NOMO-1 treated with DMSO at 0.1 percent for 48 hours (cell line): ENCODE data around the gene FAAP100.

Experiments
- DNase-seq: peaks from one replicate; lab custom pipeline; 2025; ENCODE audit not compliant: unreplicated experiment; lab: John Stamatoyannopoulos, UW

The FAAP100 gene

DNA sequence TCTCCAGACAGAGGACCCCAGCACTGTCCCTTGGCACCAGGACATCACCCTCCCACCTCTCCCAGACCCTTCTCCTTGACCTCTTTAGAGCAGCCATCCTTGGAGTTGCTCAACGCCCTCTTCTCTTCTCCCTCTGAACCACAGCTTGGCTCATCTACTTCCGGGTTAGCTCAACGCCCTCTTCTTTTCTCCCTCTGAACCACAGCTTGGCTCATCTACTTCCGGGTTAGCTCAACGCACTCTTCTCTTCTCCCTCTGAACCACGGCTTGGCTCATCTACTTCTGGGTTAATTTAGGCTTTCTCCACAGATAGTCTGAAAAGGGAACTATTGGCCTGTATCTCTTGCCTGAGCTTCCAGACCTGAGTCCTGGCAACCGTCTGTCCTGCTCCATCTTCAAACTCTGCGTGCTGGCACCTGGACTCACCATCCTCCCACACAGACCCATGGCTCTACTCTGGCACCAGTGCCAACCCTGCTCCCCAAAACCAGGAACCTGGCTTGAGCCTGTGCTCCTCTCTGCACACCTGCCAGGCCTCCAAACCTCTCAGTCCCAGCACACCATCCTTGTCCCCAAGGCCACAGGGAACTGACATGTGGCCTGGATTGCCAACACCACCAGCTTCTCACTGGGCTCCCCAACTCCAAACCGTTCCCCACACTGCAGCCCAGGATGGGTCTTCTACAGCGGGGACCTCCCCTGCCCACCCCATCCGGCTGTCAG is 25.3 kb upstream of the FAAP100 start:
- peak; percentile 89 for DNase-seq

GRCh38 chr17:81576621-81577277 is 24.6 kb upstream of the FAAP100 start:
- DNase-seq, result no peak

DNA sequence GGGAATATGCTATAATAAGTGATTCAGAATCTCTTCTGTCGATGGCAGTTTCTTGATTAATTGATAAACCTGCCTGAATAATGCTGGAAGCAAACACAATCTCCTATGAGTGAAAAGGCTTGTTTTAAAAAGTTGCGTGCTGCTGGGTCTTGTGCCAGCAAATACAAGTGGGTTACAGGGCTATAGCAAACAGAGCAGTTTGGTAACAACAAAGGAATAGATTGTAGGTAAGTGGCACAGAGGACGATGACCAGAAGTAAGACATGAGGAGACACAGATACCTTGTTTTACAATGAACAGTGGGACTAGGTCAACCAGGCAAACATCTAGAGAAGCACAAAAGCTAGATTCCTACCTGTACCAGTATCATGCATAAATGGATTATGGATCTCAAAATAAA is 23.7 kb upstream of the FAAP100 start:
- DNase-seq, result no peak

DNA sequence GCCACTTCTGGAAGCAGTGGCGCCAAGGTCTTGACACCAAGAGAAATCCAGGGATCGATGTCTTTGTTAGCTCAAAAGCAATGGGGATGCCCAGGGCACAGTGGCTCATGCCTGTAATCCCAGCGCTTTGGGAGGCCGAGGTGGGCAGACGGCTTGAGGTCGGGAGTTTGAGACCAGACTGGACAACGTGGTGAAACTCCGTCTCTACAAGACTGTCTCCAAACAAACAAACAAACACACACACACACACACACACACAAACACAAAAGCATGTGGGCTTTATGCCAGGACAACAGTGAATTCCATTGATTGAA is 22.4 kb upstream of the FAAP100 start:
- DNase-seq, result no peak

DNA sequence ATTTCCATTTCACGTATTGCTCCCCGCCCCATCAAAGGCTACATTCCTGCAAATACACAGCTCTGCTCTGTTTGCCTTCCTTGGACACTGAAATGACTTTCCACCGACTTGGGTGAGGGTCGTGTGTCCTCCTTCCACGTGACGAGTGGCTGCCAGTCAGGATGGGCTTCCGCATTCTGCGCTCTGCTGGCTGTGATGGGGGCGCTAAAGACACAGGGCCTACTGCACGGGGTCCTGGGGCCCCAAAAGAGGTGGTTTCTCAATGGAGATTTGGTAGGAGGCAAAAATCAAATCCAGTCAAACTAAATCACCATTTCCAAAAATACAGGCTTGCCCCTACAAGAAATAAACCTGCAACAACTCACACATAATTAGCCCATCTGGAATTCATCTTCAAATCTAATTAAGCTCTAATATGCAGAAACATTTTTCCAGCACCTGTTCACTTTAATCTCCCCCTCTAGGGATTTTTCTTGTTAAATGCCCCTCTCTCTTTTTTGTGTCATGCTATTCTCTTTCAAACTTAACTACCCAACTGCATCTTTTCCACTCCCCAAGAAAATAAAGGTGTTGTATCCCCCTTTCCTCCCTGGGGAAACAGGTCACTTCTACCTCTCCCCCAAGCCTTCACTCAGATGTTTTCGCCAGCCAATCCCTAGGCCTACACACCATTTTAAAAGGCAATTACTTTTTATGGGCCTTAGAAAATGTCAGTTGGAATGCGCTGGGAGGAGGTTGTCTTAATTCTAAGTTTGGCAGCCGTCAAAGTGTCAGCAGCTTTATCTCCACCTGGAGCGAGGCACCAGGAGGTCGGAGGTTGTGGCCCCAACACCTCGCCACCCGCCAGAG is 21.9 kb upstream of the FAAP100 start:
- DNase-seq, result no peak

DNA sequence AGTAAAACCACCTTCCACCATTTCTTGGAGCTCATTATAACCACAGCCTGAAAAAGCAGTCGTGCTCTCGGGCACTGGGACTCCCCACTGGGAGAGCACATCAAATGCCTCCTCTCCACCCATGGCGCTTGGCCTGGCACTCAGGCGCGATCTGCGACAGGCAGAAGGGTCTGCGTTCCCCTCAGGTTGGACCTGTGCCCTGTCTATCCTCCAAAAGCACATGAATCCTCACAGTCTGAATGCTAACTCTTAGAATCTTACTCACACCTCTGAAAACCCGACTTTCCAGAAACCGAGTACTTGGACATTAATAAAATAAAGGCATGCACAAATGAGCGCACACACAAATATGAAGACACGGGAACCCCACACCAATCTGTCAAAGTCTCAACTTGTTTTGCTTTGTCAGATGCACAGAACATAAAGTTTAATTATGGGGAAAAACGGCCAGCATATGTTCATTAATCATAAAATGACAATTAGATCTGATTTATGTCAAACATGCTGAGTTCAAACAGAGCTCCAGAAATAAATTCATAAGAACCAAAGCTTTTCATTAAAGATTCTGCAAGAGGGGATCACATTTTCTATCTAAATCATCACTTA is 20.5 kb upstream of the FAAP100 start:
- no peak for DNase-seq

- no peak for DNase-seq
Observed at GRCh38 chr17:81570964-81571363, 18.8 kb upstream of the FAAP100 start.

- DNase-seq, result no peak
Observed at GRCh38 chr17:81569986-81570514, 17.9 kb upstream of the FAAP100 start.

GRCh38 chr17:81568416-81568815 is 16.3 kb upstream of the FAAP100 start:
- DNase-seq, result no peak

- no peak for DNase-seq
Observed at GRCh38 chr17:81567191-81567590, 15.0 kb upstream of the FAAP100 start.

DNA sequence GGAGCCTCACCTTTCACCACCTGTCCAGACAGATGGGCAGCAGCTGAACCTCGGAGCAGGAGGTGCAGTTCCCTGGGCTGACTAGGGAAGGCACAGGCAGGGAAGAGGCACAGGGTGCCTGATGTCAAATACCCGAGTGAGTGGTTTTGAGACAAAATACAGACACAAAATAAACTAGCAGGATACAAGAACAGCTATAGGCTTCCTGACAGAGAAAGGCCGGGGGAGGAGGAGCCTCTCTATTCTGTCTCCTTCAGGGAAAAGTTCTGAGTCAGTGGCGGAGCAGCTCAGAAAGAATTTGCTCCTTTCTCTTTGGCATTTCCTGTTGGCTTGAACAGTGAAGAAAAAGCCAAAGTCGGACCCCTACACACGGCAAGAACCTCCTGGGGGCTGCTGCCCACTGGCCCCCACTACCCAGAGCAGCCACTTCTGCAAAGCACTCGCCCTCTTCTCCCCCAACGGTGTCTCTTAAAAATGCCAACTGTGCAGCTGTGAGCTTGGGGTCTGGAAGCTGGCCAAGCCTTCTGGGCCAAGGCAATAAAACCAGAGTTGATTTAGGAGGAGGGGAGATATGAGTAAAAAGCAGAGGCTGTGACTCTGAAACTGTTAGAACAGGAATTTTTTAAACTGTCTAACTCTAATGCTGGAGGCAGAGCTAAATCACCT is 14.4 kb upstream of the FAAP100 start:
- peak; percentile 30 for DNase-seq

DNA sequence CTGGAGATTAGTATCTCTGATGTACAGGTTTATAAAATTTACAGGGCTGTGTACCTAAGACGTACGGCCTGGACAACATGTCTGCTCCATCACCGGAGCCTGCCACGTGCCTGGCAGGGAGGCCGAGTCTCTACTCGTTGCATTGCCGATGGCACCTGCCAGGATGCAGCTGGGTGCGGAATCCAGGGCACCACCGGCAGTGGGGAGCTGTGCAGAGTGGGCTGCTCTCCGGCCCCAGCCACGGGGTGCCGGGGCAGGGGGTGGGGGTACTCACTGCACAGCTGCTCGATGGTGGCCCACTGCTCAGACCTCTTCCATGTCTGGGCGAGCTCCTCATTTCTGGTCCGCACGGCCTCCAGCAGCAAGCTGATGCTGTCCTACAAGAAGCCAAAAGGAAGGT is 13.1 kb upstream of the FAAP100 start:
- DNase-seq, result no peak

DNA sequence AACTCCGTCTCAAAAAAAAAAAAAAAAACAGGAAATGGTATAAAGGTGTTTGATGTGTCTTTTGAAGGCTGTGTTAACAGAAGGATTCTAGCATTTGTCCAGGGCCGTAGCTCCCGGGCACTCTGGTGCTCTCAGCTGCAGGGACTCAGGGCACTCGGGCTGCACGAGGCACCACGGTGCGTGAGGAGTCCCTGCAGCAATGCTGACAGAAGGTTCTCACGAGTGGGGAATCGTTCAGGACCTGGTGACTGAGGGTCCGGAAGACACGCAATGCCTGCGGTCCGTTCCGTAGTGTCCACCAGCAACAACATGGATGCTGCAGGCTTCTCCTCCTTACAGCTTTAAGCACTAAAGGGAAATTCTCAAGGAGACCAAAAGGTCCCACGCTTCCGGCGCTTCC is 12.6 kb upstream of the FAAP100 start:
- peak; percentile 10 for DNase-seq

- DNase-seq, result peak; percentile 80
Observed at GRCh38 chr17:81563861-81564586, 11.9 kb upstream of the FAAP100 start.

DNA sequence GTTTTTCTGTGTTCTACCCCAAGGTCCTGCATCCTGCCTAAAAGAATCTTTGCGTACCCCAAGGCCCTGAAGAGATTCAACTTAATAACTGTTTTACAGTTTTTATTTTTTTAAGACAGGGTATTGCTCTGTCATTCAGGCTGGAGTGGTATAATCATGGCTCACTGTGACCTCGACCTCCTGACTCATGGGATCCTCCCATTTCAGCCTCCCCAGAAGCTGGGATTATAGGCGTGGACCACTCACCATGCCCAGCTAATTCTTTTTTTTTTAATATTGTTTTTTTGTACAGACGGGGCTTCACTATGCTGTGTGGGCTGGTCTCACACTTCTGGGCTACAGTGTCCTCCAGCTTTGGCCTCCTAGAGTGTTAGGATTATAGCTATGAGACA is 9.3 kb upstream of the FAAP100 start:
- DNase-seq, result no peak

GRCh38 chr17:81558941-81559806 is 7.0 kb upstream of the FAAP100 start:
- DNase-seq, result peak; percentile 45

DNA sequence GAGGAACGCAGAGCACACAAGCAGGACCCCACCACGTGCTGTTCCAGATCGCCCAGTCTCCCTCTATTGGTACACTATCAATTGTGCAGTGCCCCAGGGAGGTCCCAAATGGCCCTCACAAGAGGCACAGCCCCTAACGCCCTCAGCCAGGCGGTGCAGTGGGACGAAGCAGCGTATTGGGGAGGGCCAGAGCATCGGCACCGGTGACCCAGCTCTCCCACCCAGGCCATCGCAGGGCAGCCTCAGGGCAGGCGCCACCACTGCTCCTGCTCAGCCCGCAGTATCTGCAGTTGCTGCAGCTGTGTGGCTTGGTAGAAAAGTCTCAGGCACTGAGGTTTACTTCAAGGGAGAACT is 5.9 kb upstream of the FAAP100 start:
- no peak for DNase-seq

DNA sequence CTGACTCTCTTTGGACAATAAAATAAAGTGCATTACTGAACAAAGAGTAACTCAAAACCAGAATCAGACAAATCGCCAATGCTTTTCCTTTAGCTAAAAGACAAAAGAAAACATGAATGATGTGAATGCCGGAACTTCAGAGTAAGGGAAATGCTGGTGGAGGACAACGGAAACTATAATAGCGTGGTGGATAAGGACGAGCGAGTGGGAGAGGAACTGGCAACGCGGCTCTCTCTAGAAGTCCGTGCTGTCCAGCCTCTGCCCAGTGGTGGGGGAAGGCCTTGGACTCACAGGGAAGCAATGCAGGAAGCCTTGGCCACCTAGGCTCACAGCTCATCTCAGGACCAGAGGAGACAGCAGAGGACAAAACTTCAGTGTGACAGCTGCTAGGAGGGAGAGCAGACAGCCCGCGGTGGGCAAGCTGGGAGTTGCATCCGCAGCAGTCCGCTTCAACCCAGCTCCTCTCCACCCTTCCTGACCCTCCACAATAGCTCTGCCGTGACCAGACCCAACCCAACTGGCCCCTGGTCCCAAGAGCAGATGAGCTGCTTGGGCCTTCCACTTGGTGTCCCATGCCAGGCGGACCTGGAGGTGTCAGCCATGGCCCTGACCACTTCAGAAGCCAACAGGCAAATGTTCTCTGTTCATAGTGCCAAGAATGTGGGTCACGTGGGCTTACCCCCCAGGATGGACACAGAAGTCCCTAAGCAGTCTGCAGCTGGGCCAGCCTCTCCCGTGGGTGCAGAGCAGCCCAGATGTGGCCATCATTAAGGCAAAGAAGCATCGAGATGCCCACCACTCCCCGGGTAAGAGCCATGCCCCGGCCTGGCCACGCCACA is 5.3 kb upstream of the FAAP100 start:
- DNase-seq, result no peak

DNA sequence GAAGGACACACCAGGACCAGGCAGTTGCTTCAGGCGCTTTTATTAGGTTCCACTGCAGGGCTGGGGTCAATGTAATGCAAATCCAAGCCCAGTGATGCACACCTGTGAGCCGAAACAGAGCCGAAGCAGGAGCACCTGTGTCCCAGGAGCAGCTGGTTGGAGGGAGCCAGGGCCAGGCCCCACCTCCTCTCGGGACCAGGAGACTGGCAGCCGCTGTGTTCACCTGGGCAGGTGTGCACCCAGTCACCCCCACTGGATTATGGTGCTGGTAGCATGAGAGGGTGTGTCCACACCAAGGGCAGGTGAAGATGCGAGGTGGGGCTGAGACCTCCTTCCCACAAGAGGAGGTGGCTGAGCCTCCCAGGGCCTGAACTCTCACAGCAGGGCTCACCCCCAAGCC is 4.7 kb upstream of the FAAP100 start:
- no peak for DNase-seq
